HG02798 (cell line): Measurements from ENCODE around the gene UBAP1.
"Not testable (repeated sequence)": the region's sequence is repeated elsewhere in the genome, so short reads cannot be mapped to it uniquely, and the experiment has no call there.

Experiments
- ATAC-seq: cut with Tn5 transposase; IDR thresholded peaks from one replicate; pipeline ENCODE4 v1.9.1; 2021; ENCODE audit warnings: mild to moderate bottlenecking; ENCODE audit not compliant: unreplicated experiment, poor library complexity

Gene UBAP1

DNA sequence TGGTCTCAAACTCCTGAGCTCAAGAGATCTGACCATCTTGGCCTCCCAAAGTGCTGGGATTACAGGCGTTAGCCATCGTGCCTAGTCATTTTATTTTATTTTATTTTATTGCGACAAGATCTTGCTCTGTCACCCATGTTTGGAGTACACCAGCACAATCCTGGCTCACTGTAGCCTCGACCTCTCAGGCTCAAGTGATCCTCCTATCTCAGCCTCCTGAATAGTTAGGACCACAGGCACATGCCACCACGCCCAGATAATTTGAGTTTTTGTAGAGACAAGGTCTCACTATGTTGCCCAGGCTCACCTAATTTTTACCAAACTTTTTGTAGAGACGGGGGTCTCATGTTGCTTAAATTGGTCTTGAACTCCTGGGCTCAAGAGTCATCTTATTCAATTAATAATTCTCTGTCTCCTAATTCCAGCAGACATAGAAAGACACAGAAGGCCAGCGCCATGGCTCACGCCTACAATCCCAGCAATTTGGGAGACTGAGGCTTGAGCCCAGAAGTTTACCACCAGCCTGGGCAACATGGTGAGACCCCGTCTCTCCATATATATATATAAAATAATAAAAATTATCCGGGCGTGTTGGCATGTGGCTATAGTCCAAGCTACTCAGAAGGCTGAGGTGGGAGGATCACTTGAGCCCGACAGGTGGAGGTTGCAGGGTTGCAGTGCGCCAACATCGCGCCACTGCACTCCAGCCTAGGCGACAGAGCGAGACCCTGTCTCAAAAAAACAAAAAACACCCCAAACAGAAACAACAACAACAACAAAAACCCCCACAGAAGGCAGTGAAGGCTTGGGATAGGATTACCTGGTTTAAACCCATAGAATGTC, 1.0 kb upstream of the UBAP1 start:
- ATAC-seq, result no peak

DNA sequence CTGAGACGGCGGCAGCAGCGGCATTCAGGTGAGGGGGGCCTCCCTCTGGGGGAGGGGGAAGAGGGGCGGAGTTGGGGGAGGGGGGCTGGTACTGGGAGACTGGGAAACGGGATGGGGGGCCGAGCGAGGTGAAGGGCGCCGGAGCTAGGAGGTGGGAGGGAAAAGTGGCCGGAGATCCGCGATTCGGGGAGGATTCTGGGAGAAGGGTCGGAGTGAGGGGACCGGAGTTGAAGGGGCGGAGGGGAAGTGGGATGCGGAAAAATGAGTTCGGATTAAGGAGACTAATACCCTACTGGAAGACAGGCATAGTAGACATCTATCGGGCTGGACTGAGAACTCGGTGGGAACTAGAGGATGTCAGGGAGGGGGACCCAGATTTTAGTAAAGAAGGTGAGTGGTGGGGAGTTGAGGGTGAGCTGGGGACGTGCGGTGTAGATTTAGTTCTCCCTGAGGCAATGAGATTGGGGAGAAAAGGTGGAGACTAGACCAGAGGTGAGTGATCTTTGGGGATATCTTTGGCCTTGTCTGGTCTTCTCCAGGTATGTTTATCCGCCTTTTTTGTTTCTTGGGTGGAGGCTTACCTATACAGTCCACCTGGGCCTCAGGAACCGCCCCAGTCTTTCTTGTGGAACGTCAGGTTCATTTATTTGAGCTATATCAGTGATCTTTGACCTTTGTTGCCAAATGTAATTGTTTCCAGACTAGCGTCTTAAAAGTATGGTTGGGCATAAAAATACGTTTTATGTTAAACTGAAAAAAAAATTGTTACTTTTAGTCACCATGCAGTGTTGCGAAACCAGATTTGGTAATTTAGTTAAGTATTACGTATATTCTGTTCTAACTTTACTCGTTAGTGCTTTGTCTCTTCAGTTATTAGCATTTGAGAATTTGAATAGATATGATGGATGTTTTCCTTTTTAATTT, 632 bp downstream of the UBAP1 start:
- no peak for ATAC-seq

DNA sequence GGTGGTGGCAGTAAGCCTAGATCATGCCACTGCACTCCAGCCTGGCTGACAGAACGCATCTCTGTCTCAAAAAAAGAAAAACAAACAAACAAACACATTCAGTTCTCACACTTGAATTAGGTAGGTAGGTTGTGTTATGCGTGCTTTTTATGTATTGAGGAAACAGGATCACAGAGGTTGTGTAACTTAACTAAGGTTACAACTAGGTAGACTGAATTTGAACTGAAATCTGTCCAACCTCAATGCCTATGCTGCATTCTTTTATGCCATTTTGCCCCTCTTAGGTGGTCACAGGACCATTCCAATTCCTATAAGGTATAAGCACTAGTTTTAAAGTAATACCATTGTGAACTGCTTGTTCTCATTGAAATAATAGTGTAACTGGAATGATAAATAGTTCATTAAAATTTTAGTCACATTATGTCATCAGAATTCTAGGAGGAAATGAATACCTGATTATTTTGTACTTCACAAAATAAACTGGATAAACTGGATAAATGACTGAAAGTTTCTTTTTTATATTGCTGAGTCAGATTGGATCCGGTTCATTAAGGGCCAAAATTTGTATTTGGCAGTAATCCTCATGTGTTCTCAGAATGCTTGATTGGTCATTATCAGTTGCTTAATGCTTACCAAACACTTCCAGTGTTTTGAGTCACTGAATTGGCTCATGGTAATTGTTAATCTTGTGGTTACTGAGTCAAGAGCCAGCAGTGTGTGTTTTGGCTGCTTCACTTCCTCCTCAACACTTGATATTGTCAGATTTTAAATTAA, 7.1 kb downstream of the UBAP1 start:
- ATAC-seq, result peak; percentile 61

DNA sequence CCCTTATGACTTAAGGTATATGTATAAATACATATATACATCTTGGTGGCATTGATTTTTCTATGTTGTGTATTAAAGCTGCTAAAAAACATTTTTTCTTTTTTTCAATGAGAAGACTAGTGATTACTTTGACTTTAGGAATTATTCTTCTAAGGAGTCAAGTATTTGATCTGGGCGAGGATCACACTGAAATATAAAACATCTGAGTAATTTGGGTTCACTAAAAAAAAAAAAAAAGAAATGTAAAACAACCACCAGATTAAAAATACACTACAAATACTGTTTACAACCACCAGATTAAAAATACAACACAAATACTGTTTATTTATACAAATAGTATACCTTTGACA, 9.0 kb downstream of the UBAP1 start:
- no peak for ATAC-seq

DNA sequence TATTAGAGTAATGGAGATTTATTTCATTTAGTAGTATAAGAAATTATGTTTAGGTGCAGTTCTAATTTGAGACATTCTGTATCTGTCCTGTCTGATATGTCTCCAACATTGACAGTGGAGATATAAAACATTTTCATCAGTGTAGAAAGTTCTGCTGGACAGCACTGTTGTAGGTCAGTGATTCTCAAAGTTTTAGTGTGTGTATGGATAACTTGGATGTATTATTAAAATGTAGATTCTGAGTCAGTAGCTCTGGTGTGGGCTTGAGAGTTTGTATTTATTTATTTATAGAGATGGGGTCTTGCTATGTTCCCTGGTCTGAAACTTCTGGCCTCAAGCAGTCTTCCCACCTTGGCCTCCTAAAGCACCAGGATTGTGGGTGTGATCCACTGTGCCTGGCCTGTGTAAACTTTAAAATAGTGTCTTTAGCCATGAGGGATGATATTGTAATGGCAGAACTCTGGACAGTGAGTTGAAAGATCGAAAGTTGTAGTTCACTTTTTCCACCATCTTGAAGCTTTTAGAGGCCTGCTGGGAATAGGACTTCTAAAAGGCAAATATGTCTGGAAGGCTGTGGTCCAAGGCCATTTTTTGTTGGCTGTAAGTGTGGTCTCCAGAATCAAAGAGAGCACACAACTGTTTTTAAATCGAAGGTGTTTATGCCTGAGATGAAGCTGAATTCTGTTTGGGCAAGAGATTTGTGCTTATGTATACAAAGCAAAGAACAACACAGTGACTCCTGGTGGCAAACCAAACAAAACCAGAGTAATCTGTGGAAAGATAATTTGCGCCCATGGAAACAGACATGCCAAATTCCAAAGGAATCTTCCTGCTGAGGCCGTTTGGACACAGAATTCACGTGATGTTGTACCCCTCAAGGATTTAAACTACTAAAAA, 12.4 kb downstream of the UBAP1 start:
- ATAC-seq, result no peak

DNA sequence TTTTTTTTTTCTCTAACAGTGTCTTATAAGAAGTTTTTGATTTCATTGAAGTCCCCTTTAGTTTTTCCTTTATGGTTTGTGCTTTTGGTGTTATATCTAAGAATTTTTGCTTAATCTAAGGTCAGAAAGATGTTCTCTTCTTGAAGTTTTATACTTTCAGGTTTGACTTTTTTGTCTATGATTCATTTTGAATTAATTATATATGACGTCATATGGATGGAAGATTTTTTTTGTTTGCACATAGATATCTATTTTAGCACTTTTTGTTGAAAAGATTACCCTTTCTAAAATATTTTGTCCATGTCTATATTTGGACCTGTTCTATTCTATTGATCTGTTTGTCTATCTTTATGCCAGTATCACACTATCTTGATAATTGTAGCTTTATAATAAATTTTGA, 16.3 kb downstream of the UBAP1 start:
- ATAC-seq, result no peak

DNA sequence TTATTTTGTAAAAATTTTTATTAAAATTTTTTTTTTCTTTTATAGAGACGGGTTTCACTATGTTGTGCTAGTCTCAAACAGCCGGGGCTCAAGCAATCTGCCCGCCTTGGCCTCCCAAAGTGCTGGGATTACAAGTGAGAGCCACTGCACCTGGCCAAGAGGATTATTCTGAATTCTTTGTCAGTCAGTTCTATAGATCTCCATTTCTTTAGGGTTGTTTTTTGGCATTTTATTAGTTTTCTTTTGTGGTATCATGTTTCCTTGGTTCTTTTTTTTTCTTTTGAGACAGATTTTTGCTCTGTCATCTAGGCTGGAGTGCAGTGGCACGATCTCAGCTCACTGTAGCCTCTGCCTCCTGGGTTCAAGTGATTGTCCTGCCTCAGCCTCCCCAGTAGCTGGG, 18.4 kb downstream of the UBAP1 start:
- ATAC-seq, result not testable (repeated sequence)

DNA sequence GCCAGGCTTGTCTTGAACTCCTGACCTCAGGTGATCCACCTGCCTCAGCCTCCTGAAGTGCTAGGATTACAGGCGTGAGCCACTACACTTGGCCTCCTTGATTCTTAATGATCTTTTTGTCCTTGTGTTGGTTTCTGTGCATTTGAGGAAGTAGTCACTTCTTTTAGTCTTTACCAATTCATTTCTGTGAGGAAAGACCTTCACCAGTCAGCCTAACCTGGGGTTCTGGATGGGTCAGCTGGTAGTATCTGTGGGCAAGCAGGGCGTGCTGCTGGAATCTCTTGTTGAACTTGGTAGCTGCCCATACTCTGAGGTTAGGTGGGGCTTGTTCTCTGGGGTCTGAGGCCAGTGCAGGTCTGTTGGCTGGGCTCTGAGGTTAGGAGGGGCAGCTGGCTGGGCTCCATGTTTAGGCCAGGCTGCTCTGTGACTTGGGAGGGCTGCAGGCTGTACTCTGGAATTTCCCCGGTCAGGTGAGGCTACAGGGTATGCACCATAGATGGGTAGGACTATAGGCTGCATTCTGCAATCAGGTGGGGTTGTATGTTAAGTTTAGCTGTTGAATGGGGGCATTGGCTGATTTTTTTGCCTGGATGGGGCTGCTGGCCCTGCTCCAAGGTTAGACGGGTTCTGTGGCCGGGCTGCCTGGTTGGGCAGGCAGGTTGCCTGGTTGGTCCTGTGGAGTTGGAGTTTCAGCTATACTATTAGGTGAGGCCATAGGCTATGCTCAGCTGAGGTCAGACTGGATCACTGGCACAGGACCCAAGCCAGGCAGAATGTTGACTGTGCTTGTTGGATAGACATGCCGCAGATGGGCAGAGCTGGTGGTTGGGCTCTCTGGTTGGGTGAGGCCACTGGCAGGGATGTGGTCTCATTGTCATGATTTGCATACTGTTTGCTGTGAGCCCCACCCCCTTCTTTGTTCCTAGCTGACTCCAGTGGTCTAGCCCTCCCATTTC, 19.2 kb downstream of the UBAP1 start:
- ATAC-seq, result no peak

DNA sequence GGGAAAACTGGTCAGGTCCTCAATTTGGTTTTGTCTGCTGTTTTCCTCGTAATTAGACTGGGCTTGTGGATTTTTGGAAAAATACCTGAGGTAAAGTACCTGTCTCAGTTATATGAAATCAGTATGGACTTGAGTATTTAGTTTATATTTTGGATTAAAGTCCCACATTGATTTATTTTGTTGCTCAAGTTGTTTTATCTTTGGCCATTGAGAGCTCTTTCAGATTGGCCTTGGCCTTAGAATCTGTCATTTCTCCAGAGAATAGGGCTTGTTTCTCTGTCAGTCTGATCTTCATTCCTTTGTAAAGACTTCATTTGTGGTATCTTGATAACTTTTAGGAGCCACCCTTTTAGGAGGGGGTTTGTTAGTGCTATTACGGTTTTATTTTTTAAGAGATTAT, 21.2 kb downstream of the UBAP1 start:
- ATAC-seq, result no peak

DNA sequence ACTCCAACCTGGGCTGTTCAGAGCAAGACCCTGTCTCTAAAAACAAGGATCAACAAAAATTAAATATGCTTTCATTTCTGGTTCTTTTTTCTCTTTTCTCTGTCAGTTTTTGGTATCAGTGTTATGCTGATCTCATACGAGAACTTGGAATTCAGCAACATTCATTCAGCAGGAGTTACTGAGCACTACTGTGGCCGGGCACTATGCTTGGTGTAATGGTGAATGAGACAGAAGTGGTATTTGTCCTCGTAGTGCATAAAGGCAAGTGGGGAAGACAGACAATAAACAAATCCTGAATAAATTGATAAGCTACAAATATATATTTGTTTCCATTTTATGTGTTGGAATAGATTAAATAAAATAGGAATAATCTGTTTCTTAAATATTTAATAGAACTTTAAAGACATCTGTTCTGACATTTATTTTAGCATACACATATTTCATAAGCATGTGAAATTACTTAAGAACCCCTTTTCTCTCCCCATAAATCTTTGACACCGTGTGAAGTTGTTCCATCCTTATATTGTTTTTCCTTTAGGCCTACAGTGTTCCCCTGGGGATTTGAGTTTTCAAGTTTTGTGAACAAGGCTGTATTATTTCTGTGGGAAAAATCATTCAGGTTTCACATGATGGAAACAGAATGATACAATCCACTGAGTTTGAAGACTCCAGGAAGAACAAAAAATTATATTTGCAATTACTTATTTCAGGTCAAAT, 24.6 kb downstream of the UBAP1 start:
- ATAC-seq, result no peak

DNA sequence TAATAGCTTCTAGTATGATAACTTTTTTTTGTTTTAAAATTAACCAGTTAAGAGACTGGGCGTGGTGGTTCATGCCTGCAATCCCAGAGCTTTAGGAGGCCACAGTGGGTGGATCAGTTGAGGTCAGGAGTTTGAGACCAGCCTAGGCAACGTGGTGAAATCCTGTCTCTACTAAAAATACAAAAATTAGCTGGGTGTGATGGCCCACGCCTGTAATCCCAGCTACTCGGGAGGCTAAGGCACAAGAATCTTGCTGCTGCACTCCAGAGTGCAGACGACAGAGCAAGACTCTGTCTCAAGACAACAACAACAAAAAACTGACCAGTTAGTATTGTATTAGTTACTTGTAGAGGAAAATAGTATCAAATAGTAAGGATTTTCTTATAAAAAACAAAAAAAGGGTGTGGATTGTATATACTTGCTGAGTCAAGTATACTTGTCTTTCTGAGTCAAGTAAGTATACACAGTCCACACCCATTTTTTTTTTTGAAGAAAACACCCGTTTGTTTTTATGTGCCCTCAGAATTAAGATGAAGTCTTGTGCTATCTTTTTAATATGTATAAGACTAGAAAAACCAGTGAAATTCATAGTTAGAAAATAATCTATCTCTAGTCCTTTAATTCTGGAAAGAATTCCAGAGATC, 25.3 kb downstream of the UBAP1 start:
- ATAC-seq, result no peak

DNA sequence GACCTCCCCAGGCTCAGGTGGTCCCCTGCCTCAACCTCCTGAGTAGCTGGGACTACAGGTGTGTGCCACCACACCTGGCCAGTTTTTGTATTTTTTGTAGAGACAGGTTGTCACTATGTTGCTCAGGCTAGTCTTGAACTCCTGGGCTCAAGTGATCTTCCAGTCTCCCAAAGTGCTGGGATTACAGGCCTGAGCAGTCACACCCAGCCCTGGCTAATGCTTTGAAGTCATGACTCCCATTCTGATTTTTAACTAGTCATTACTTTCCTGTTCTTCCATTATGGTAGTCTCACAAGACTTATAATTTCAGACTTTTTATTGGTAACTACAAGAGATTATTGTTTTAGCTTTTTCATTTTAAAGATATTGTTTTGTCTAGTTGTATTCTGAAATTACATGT, 26.3 kb downstream of the UBAP1 start:
- no peak for ATAC-seq

DNA sequence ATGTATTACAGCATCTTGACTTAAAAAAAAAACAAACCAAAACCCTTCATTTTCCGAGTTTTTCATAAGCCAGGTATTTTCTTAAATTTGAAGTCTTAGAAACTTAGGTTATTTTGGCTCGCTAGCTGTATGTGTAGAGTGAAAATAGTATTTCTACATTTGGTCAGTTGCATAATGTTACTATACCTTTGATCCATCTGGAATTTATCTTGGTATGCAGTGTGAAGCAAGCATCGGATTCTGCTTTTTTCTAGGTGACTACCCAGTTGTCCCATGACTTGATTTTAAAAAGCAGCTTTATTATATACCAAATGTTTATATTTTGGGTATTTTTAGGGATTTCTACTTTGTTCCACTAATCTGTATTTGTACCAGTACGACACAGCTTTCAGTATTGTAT, 27.7 kb downstream of the UBAP1 start:
- no peak for ATAC-seq

DNA sequence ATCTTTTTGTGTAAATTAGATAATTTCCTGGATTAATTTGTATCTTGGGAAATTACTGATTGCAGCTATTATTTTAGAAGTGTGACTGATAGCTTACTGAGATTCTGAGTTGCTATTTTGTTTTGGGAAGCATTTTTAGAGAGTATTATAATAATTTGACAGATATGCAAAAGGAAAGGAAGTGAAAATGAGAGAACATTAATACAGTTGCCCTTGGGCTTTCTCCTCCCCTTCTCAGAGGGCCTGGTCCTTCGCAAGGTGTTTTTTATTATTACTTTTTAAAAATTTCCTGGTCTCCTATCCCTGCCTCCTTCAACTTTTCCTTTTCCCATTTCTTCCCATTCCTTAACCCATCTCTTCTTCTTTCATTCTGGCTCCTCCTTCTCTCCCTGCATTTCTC, 32.6 kb downstream of the UBAP1 start:
- no peak for ATAC-seq

DNA sequence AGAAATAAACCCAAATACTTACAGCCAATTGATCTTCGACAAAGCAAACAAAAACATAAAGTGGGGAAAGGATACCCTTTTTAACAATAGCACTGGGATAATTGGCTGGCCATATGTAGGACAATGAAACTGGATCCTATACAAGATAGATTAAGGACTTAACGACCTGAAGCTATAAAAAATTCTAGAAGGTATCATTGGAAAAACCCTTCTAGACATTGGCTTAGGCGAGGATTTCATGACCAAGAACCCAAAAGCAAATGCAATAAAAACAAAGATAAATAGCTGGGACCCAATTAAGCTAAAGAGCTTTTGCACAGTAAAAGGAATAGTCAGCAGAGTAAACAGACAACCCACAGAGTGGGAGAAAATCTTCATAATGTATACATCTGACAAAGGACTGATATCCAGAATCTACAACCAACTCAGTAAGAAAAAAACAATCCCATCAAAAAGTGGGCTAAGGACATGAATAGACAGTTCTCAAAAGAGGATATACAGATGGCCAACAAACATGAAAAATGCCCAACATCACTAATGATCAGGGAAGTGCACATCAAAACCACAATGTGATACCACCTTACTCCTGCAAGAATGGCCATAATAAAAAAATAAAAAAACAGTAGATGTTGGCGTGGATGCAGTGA, 35.6 kb downstream of the UBAP1 start:
- not testable (repeated sequence) for ATAC-seq

DNA sequence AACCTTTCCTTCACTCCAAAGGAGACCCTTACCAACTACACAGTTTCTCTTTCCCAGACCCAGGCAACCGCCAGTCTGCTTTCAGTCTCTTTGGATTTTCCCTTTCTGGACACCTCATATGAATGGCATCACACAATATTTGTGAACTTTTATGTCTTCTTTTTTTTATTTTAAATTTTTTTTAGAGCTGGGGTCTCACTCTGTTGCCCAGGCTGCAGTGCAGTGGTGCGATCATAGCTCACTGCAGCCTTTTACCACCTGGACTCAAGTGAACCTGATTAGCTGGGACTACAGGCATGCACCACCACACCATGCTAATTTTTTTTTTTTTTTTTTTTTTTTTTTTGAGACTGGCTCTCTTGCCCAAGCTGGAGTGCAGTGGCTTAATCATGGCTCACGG, 37.5 kb downstream of the UBAP1 start:
- ATAC-seq, result no peak

DNA sequence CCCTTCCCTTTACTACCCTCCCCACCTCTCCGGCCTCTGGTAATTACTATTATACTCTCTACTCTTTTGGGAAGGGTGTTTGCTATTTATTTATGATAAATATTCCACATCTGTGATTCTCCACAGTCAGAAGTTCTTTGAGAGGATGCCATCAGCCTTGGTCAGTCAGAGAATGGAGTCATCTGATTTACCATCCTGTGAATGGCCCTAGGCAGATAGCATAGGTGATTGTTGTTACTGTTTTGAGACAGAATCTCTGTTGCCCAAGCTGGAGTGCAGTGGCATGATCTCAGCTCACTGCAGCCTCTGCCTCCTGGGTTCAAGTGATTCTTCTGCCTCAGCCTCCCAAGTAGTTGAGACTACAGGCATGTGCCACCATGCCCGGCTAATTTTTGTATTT, 38.2 kb downstream of the UBAP1 start:
- not testable (repeated sequence) for ATAC-seq
